SHP77 (cell line): ENCODE results near the gene PRIM2.
"Not testable (repeated sequence)": the region's sequence is repeated elsewhere in the genome, so short reads cannot be mapped to it uniquely, and the experiment has no call there.

Source experiments
- DNase-seq, 2 experiments: peaks; one replicate each; lab custom pipeline; 2025; lab: John Stamatoyannopoulos, UW

The PRIM2 gene

DNA sequence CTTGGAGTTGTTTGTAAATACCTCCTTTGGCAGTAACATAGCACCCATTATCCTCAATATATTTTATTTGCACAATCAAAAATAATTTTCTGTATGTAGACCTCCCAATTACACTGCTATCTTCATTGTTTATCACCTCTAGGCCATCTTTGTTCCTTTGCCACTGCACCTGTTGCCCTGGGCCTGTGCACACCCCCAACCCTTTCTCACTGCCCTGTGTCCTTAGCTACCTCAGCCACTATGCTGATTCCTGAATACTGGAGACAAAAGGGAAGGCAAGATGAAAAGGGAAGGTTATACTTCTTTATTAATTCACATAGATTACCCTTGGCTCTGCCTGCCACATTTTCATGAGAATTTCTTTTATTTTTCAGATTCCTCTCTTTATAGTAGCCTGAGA lies 127.9 kb downstream of the PRIM2 start:
- not testable (repeated sequence) for DNase-seq

GRCh38 chr6:57445790-57446468 lies 128.5 kb downstream of the PRIM2 start:
- DNase-seq = not testable (repeated sequence)

DNA sequence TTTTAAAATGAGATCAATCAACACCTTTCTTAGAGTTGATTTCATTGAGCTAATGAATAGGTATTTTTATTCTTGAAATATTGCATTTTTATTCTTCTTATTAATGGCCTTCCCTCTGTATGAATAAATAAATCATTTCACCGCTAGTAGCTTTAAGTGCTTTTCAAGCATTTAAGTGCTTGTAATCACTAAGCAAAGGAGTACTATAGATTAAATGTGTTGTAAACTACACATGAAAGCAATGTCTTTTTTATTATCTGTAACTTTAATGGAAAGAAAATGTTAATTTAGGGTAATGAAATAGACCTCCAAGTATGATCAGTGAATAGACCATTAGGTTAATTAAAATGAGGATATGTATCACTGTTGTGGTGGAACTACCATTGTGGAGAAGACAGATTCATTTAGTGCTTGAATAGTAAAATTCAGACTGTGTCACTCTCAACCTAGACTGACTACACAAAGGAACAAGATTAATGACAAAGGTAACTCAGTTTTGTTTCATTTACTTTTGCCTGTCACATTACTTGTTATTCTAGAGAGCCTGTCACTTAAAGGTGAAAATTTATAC lies 132.2 kb downstream of the PRIM2 start:
- DNase-seq = not testable (repeated sequence)

GRCh38 chr6:57459781-57460180 lies 142.4 kb downstream of the PRIM2 start:
- not testable (repeated sequence) for DNase-seq

- not testable (repeated sequence) for DNase-seq
Observed at GRCh38 chr6:57461022-57461421, 143.6 kb downstream of the PRIM2 start.

GRCh38 chr6:57463809-57464208 lies 146.4 kb downstream of the PRIM2 start:
- not testable (repeated sequence) for DNase-seq

DNA sequence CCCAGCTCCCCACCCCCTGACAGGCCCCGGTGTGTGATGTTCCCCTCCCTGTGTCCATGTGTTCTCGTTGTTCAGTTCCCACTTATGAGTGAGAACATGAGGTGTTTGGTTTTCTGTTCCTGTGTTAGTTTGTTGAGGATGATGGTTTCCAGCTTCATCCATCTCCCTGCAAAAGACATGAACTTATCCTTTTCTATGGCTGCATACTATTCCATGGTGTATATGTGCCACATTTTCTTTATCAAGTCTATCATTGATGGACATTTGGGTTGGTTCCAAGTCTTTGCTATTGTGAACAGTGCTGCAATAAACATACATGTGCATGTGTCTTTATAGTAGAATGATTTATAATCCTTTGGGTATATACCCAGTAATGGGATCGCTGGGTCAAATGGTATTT lies 148.5 kb downstream of the PRIM2 start:
- not testable (repeated sequence) for DNase-seq

- no peak for DNase-seq
Observed at GRCh38 chr6:57469072-57469471, 151.6 kb downstream of the PRIM2 start.

DNA sequence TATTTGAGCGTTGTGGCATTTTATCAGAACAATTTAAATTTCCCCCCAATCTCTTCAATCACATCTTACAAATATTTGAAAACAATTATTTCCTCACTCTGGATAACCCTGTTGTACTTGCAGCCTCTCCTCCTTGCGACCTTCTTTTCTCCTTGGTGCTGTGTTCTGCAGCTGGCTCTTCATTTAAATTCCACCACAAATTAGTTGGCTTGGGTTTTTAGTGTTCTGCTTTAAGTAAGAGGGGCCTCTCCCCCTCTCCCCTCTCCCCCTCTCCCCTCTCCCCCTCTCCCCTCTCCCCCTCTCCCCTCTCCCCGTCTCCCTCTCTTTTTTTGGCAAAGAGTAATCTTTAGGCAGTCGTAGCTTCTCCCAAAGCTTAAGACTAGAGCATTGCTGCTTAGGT lies 152.7 kb downstream of the PRIM2 start:
- not testable (repeated sequence) for DNase-seq

DNA sequence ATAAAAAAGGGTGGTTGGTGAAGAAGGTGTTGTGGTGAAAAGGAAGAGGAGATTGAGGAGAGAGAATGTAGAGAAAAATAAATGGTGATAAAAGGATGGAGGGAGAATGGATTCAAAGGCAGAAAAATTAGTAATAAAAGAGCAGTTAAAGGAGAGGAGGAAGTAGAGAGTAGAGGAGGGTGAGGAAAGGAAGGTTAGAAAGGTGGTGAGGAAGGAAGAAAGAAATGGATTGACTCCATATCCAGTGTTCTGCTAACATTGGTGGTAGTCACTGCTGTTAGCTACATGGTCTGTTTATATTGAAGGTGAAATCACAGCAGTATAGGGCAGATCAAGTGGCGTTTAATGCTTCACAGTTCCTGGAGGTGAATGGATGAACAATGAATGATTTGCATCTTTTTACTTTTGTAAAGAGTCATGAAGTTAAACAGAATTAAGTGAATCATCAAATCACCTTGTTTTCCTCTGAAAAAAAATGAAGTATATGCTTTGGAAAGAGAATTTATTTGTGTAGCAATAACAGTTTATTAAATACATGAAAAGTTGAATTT lies 154.0 kb downstream of the PRIM2 start:
- not testable (repeated sequence) for DNase-seq

DNA sequence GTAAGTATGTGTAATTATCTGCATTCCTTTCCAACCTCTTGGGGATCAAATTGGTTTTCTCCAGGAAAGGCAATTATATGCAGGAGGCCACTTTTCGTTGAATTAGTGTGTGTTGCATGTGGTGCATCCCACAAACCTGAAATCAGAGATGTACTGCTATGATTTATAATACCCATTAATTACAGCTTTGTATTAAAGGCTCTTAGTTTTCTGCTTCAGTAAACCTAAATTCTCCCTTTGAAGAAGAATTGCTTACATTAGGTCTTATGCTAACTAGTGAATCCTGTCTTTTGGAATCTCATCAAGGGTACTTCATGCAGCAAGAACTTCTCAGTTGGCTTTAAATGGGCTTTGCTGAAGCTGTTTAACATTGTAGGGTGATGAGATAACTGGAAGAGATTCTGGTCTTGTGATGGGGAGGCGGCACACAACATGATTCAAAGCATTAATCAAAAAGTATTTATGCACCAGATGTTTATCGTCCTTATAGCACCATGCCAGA lies 155.5 kb downstream of the PRIM2 start:
- not testable (repeated sequence) for DNase-seq

DNA sequence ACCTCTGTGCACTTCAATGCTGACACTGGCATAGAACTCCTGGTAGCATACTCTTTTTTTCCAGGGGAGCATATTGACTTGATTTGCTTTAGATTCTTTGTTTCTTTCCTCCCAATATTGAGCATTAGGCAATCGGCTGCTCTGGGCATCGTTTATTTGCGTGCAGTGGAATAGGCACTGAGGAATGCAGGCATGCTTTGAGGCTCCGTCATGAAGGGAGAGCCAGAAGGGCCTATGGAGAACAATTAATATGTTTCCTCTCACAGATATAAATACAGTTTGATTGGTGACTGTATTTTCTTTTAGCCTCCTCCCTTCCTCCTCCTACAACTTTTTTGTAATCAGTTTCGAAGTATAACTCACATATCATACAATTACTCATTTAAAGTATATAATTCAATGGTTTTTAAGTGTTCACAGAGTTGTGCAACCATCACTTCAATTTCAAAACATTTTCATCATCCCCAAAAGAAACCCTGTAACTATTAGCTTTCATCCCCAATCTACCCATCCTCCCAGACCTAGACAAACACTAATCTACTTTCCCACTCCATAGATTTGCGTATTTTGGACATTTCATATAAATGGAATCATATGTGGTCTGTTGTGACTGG lies 157.5 kb downstream of the PRIM2 start:
- DNase-seq = not testable (repeated sequence)

DNA sequence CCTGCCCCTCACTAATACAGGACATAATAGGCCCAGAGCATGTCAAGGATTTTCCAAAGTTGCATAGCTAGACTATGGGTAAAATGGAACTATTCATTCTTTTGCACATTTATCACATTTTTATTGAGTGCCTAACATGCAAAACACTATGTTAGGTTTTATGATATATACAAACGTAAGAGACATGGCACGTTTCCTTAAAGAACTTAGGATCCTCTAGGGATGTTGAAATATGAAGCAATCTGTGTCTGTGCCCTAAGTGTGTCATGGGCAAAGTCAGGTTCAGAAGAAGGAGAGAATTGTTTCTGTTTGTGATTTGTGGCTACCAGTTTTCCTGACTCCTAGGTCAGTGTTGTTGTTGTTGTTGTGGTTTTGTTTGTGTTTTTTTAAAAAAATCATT lies 158.2 kb downstream of the PRIM2 start:
- not testable (repeated sequence) for DNase-seq

- not testable (repeated sequence) for DNase-seq
Observed at GRCh38 chr6:57480194-57480593, 162.8 kb downstream of the PRIM2 start.

GRCh38 chr6:57481121-57481520 lies 163.7 kb downstream of the PRIM2 start:
- DNase-seq = not testable (repeated sequence)

GRCh38 chr6:57482471-57482870 lies 165.0 kb downstream of the PRIM2 start:
- DNase-seq = not testable (repeated sequence)

GRCh38 chr6:57486494-57487081 lies 169.2 kb downstream of the PRIM2 start:
- DNase-seq = not testable (repeated sequence)

DNA sequence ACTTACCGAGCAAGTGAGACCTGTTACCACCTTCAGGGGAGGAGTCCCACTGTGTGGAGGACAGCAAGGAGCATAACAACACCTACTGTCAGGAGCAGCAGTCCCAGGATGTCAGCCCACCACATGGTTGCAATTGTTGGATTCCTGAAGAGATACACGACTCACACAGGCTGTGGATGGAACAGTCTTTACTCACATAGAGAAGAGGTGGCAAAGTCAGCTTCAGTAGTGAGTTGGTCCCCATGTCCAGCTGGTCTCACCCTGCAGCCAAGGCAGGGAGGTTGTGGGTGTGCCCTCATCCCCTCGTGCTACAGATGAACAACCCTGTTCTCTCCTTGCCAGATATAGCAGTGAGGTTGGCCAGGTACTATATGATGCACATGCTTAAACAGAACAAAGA lies 171.1 kb downstream of the PRIM2 start:
- DNase-seq = not testable (repeated sequence)

- not testable (repeated sequence) for DNase-seq
Observed at GRCh38 chr6:57489887-57490286, 172.5 kb downstream of the PRIM2 start.

- not testable (repeated sequence) for DNase-seq
Observed at GRCh38 chr6:57491795-57492194, 174.4 kb downstream of the PRIM2 start.

- DNase-seq = not testable (repeated sequence)
Observed at GRCh38 chr6:57496251-57496650, 178.8 kb downstream of the PRIM2 start.

DNA sequence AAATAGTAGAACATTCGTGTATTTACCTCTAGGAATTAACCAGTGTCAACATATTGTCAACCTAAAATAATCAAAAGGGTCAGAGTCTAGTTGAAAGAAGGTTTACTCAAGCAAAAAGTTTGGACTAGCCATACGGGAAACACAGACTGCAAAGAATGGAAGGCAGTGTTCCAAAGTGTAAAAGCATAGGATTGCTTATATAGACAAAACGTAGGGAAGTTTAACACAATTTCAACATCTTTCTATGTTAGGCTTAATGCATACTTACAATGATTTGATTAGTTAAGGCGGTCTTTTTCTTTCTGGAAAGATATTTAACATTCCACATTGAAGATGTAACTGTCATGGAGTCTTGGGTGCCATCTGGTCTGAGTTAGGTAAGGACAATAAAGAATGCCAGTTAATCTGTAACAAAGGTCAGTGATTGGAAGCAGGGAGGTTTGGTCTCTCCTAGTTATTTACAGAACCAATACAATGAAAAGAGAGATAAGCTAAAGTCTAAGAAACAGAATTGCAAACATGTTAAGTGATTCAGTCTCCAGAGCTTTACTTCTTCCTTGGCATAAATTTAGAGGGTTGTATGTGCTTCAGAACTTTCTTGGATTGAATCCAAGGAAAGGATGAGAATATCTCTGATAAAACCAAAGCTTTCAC lies 183.1 kb downstream of the PRIM2 start:
- not testable (repeated sequence) for DNase-seq
